Transverse colon (tissue), 3 donors: ENCODE results near the gene TMEM187.

Experiments used
- POLR2A ChIP-seq: fragments of 450-650 bp; IDR thresholded peaks from one replicate; pipeline ENCODE4 v1.6.1; 2016; ENCODE audit warnings: antibody characterized with exemption, mild to moderate bottlenecking, moderate library complexity
- POLR2AphosphoS5 ChIP-seq, 3 donors: sonication (generic); formaldehyde crosslinking; IDR thresholded peaks; one replicate each; pipeline ENCODE4 v1.6.1; 2016; ENCODE audit warnings: antibody characterized with exemption in 3 of 3

DNA sequence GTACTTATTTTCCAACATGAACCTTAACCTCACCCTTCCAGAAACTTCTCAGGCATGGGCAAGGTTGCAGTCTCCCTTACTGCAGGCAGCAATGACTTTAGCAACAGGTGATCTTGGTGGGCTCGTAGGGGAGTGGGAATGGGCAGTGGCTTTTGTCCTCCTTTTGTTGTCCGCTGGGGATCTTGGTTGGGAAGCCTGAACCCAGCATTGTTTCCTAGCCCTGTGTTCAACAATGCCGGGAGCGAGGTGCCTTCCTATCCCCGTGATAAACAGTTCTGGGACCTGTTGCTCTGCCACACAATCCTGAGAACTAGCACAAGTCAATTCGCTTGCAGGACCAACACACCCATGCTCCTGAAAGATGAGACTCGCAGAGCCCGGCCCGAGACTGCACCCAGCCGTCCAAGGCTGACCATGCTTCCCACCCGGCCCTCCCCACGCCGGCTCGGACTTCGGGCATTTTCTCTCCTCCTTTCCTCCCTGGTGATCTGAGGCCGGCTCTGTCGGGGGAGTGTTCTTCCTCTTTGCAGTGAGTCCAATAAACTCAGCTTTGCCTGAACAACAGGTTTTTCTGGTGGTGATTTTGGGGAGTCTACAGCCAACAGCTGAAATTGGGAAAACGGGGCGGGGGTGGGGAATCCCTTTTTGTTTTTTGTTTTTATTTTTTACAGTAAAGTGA is 26.9 kb downstream of the TMEM187 start:
- TF ChIP-seq POLR2AphosphoS5 (IDR thresholded peaks at IDR 0.05) (no peak), POLR2A (no peak)
